HepG2 (cell line): ENCODE data around the gene CAMKV. TPM values are rescaled to one million over a fixed set of nuclear protein-coding genes. Genes with fewer than 3 reads are reported as not detected.

ENCODE experiments used
- ATAC-seq: fragments of 200-7000 bp; cut with Tn5 transposase; 3 replicates; pipeline ENCODE4 v1.9.1; 2020; ENCODE audit warnings: mild to moderate bottlenecking, moderate library complexity
- BruUV-seq: library from RNA; stranded (reverse); fragments of 400-500 nt; replicated peaks from 2 replicates; lab custom pipeline; 2021; lab: Mats Ljungman, UMichigan
- CTCF ChIA-PET: fragments of 300-600 bp; formaldehyde crosslinking; extraction: SDS; loops from one replicate; lab custom pipeline; 2021; ENCODE audit warnings: low total read pairs, inconsistent platforms, low intra/inter-chr PET ratio; lab: Yijun Ruan, JAX
- POLR2A ChIA-PET: fragments of 350-600 bp; sonication (Branson Sonifier 250); formaldehyde crosslinking; loops from one replicate; lab custom pipeline; 2020; ENCODE audit warnings: antibody characterized with exemption, inconsistent platforms; lab: Yijun Ruan, JAX
- DNase-seq: peaks from one replicate; pipeline ENCODE4 v3.0.0-alpha.2; 2015; ENCODE audit warnings: low spot score
- FAIRE-seq: peaks from 3 replicates; lab custom pipeline; 2011; peaks lifted over from hg19 to GRCh38; lab: Jason Lieb, UNC
- H2AFZ ChIP-seq: one replicate; pipeline ENCODE4 v1.6.1; 2011; ENCODE audit warnings: low read length, inconsistent platforms
- H3K27ac ChIP-seq: fragments of 300-600 bp; 3 replicates; pipeline ENCODE4 v1.8.0; 2011; ENCODE audit warnings: mixed run types, mild to moderate bottlenecking, mixed read lengths, low read length, inconsistent platforms; ENCODE audit not compliant: insufficient read depth; ENCODE audit errors: extremely low read length
- H3K27me3 ChIP-seq, 2 experiments: fragments of 200-600 bp in 1 of 2; 2 replicates in 1 of 2; 3 replicates in 1 of 2; pipeline versions ENCODE4 v1.6.0 to v1.8.0; 2011; ENCODE audit warnings: low read length in 2 of 2, mild to moderate bottlenecking in 2 of 2, moderate library complexity in 2 of 2, inconsistent platforms in 1 of 2; ENCODE audit not compliant: insufficient read depth in 2 of 2, control insufficient read depth in 1 of 2
- H3K36me3 ChIP-seq, 2 experiments: fragments of 200-600 bp in 1 of 2; replicated peaks in 1 of 2; 2 replicates in 1 of 2; 3 replicates in 1 of 2; pipeline versions ENCODE4 v1.5.1 to v1.8.0; 2011; ENCODE audit warnings: low read length in 2 of 2, inconsistent platforms in 1 of 2; ENCODE audit not compliant: insufficient read depth in 2 of 2, control insufficient read depth in 1 of 2
- H3K4me1 ChIP-seq: 2 replicates; pipeline ENCODE4 v1.5.1; 2012; ENCODE audit warnings: low read length, inconsistent platforms; ENCODE audit not compliant: insufficient read depth
- H3K4me2 ChIP-seq: 2 replicates; pipeline ENCODE4 v1.6.0; 2011; ENCODE audit warnings: low read depth, low read length, inconsistent platforms
- H3K4me3 ChIP-seq, 3 experiments: fragments of 200-600 bp in 1 of 3; sonication (generic), shearing (Covaris generic) in 1 of 3; replicated peaks in 1 of 3; 2 replicates each; pipeline ENCODE4 v1.5.1; 2011 to 2016; ENCODE audit warnings: low read length in 3 of 3, inconsistent platforms in 2 of 3, low read depth in 2 of 3, mild to moderate bottlenecking in 2 of 3, control low read depth in 1 of 3, mixed read lengths in 1 of 3; ENCODE audit not compliant: insufficient read depth in 1 of 3
- H3K79me2 ChIP-seq: one replicate; pipeline ENCODE4 v1.6.1; 2011; ENCODE audit warnings: low read length, inconsistent platforms; ENCODE audit not compliant: insufficient read depth
- H3K9ac ChIP-seq: 2 replicates; pipeline ENCODE4 v1.6.0; 2011; ENCODE audit warnings: mild to moderate bottlenecking, low read depth, low read length, inconsistent platforms; ENCODE audit not compliant: insufficient read depth
- H3K9me3 ChIP-seq: 2 replicates; pipeline ENCODE4 v1.5.1; 2012; ENCODE audit warnings: mild to moderate bottlenecking, low read length
- H4K20me1 ChIP-seq: 2 replicates; pipeline ENCODE4 v1.6.0; 2011; ENCODE audit warnings: inconsistent platforms, mild to moderate bottlenecking, low read length, moderate library complexity; ENCODE audit not compliant: insufficient read depth
- ATM ChIP-seq: fragments of 450-650 bp; IDR thresholded peaks from 2 replicates; pipeline ENCODE4 v1.7.1; 2017; ENCODE audit warnings: mild to moderate bottlenecking, borderline replicate concordance
- DZIP1 ChIP-seq: sonication (generic); formaldehyde crosslinking; IDR thresholded peaks from 2 replicates; pipeline ENCODE4 v1.5.0; 2020; ENCODE audit warnings: mild to moderate bottlenecking, missing genetic modification reagents
- HOXD1 ChIP-seq: sonication (generic); formaldehyde crosslinking; IDR thresholded peaks from 2 replicates; pipeline ENCODE4 v1.5.0; 2020; ENCODE audit warnings: missing genetic modification reagents
- KDM3A ChIP-seq: IDR thresholded peaks from 2 replicates; pipeline ENCODE4 v1.6.1; 2018; ENCODE audit warnings: low read depth, missing compliant biosample characterization
- MAFF ChIP-seq: IDR thresholded peaks from 2 replicates; pipeline ENCODE4 v1.6.1; 2011; ENCODE audit warnings: low read depth, low read length, improper control_type of control experiment
- NR2F6 ChIP-seq, 2 experiments: IDR thresholded peaks; 2 replicates each; pipeline ENCODE4 v1.6.1; 2016; ENCODE audit warnings: antibody characterized with exemption in 1 of 2, mild to moderate bottlenecking in 1 of 2
- POLR2AphosphoS5 ChIP-seq: IDR thresholded peaks from 2 replicates; pipeline ENCODE4 v1.6.1; 2012; ENCODE audit warnings: low read depth, low read length
- SP5 ChIP-seq: IDR thresholded peaks from 2 replicates; pipeline ENCODE4 v1.6.1; 2016; ENCODE audit warnings: low read depth, borderline replicate concordance
- SRSF9 ChIP-seq: fragments of 200-400 bp; formaldehyde crosslinking; IDR thresholded peaks from 2 replicates; pipeline ENCODE4 v1.6.1; 2018; ENCODE audit warnings: borderline replicate concordance, mild to moderate bottlenecking, low read depth, low read length; ENCODE audit not compliant: insufficient read depth, poor library complexity, severe bottlenecking
- THAP9 ChIP-seq: sonication (generic); formaldehyde crosslinking; IDR thresholded peaks from 2 replicates; pipeline ENCODE4; 2020; ENCODE audit warnings: missing genetic modification reagents, mild to moderate bottlenecking, borderline replicate concordance
- U2AF2 ChIP-seq: fragments of 200-400 bp; formaldehyde crosslinking; IDR thresholded peaks from 2 replicates; pipeline ENCODE4 v1.6.1; 2017; ENCODE audit warnings: low read depth, mild to moderate bottlenecking, low read length
- ZNF225 ChIP-seq: sonication (generic); formaldehyde crosslinking; IDR thresholded peaks from 2 replicates; pipeline ENCODE4 v1.4.0; 2020; ENCODE audit warnings: mild to moderate bottlenecking, missing genetic modification reagents
- ZNF230 ChIP-seq: sonication (generic); formaldehyde crosslinking; IDR thresholded peaks from 2 replicates; pipeline ENCODE4 v1.4.0; 2020; ENCODE audit warnings: mild to moderate bottlenecking, missing genetic modification reagents
- ZNF558 ChIP-seq: sonication (generic); formaldehyde crosslinking; IDR thresholded peaks from 2 replicates; pipeline ENCODE4 v1.9.0; 2022; ENCODE audit warnings: mild to moderate bottlenecking, missing genetic modification reagents, borderline replicate concordance
- ZNF788 ChIP-seq: sonication (generic); formaldehyde crosslinking; IDR thresholded peaks from 2 replicates; pipeline ENCODE4 v1.5.0; 2020; ENCODE audit warnings: mild to moderate bottlenecking, missing genetic modification reagents, borderline replicate concordance
- whole genome bisulfite sequencing: methylation state at CpG from one replicate; pipeline ENCODE4 v1.1.6; 2017; ENCODE audit warnings: low lambda C conversion rate; 5-methylcytosine and 5-hydroxymethylcytosine counted together
- in situ Hi-C: cut with HindIII; loops from 2 replicates; pipeline ENCODE4 v1.10.0; 2017; ENCODE audit warnings: low pct_unique_long_range_greater_than_20kb; ENCODE audit not compliant: extremely low pct_ligation_motif_present
- intact Hi-C: fragments of 100-400 bp; cut with micrococcal nuclease; formaldehyde crosslinking; loops from one replicate; pipeline ENCODE4 v1.10.0; 2022; ENCODE audit not compliant: unreplicated experiment
- polyA plus RNA-seq, 8 experiments: library from polyadenylated mRNA; depleted of rRNA in 3 of 8; stranded (reverse) in 7 of 8; unstranded in 1 of 8; fragments of >200 nt; fragmentation: Illumina TruSeq in 4 of 8; extraction: Trizol in 4 of 8; gene quantifications; 2 replicates each; pipeline versions ENCODE4 v1.2.1 to v1.2.3, GENCODE V29; 2011 to 2016; ENCODE audit warnings: low read depth in 4 of 8, missing spikeins in 1 of 8, mixed read lengths in 1 of 8; ENCODE audit not compliant: insufficient read depth in 1 of 8
- total RNA-seq, 5 experiments: library from RNA; depleted of rRNA; stranded (reverse); fragments of >200 nt; fragmentation: Illumina TruSeq; extraction: Trizol; gene quantifications; 2 replicates each; pipeline ENCODE4 v1.2.3, GENCODE V29; 2016; ENCODE audit warnings: low read depth in 1 of 5
- TF ChIP-seq, protein P1 (sequence below): sonication (generic); formaldehyde crosslinking; IDR thresholded peaks from 2 replicates; pipeline ENCODE4 v1.4.0; 2020; ENCODE audit warnings: missing genetic modification reagents, borderline replicate concordance

CAMKV gene
- total and polyA plus RNA-seq, 2 of the 13 experiments (the other 11 are each of a cell fraction or from before 2014, with no cell fraction given) = 0.13 to 0.15 TPM

- POLR2A ChIA-PET = no interaction called here
- TF ChIP-seq U2AF2 = no peak
- TF ChIP-seq DZIP1 (CRISPR knock-in tag) = no peak
- no peak for TF ChIP-seq SP5 (CRISPR knock-in tag)
- no peak for TF ChIP-seq MAFF
- no peak for TF ChIP-seq NR2F6 (IDR thresholded peaks at IDR 0.05)
- no peak for TF ChIP-seq NR2F6 (CRISPR knock-in tag; IDR thresholded peaks at IDR 0.05)
- no peak for TF ChIP-seq ZNF558 (CRISPR knock-in tag)
- TF ChIP-seq HOXD1 (CRISPR knock-in tag) = no peak
- TF ChIP-seq, protein P1, sequence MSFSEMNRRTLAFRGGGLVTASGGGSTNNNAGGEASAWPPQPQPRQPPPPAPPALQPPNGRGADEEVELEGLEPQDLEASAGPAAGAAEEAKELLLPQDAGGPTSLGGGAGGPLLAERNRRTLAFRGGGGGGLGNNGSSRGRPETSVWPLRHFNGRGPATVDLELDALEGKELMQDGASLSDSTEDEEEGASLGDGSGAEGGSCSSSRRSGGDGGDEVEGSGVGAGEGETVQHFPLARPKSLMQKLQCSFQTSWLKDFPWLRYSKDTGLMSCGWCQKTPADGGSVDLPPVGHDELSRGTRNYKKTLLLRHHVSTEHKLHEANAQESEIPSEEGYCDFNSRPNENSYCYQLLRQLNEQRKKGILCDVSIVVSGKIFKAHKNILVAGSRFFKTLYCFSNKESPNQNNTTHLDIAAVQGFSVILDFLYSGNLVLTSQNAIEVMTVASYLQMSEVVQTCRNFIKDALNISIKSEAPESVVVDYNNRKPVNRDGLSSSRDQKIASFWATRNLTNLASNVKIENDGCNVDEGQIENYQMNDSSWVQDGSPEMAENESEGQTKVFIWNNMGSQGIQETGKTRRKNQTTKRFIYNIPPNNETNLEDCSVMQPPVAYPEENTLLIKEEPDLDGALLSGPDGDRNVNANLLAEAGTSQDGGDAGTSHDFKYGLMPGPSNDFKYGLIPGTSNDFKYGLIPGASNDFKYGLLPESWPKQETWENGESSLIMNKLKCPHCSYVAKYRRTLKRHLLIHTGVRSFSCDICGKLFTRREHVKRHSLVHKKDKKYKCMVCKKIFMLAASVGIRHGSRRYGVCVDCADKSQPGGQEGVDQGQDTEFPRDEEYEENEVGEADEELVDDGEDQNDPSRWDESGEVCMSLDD = no peak
- TF ChIP-seq KDM3A (CRISPR knock-in tag) = no peak
- TF ChIP-seq ZNF788 (CRISPR knock-in tag) = no peak
- TF ChIP-seq ZNF230 (CRISPR knock-in tag) = no peak
- TF ChIP-seq ATM = no peak
- TF ChIP-seq SRSF9 = no peak
- no peak for TF ChIP-seq ZNF225
- TF ChIP-seq THAP9 (CRISPR knock-in tag) = no peak
- TF ChIP-seq POLR2AphosphoS5 = no peak
- in situ Hi-C loops (no loop called here), intact Hi-C loops (no loop called here)
- no peak overlapping the region for H3K9ac ChIP-seq
- no peak overlapping the region for H3K4me2 ChIP-seq
- H3K79me2 ChIP-seq = no peaks in the 10 kb centered on the region
- BruUV-seq = no TSS peak
- H3K36me3 ChIP-seq = no peaks in the 10 kb centered on the region; a peak in 2 of 5 replicates
- DNase-seq (no peak), FAIRE-seq (no peak), ATAC-seq (no peak)
- H3K9me3 ChIP-seq = no peaks in the 10 kb centered on the region
- H3K4me3 ChIP-seq = no peak overlapping the region
- peaks cover 2% of the 10 kb centered on the region for H3K4me1 ChIP-seq
- H3K27ac ChIP-seq = no peak overlapping the region
- H2AFZ ChIP-seq = no peak overlapping the region
- 82% methylated on average over 2 of the region's 2 CpGs for WGBS
- H4K20me1 ChIP-seq = no peaks in the 10 kb centered on the region
- CTCF ChIA-PET = no interaction called here
- H3K27me3 ChIP-seq = no peaks in the 10 kb centered on the region
These were observed 41.4 kb upstream of the CAMKV start for GRCh38 chr3:49911124-49911420.
